ENCODE measurements around the gene SLC19A1.
A peak's percentile ranks its signal among the peaks of the same experiment; 100 is the strongest.

The SLC19A1 gene

DNA sequence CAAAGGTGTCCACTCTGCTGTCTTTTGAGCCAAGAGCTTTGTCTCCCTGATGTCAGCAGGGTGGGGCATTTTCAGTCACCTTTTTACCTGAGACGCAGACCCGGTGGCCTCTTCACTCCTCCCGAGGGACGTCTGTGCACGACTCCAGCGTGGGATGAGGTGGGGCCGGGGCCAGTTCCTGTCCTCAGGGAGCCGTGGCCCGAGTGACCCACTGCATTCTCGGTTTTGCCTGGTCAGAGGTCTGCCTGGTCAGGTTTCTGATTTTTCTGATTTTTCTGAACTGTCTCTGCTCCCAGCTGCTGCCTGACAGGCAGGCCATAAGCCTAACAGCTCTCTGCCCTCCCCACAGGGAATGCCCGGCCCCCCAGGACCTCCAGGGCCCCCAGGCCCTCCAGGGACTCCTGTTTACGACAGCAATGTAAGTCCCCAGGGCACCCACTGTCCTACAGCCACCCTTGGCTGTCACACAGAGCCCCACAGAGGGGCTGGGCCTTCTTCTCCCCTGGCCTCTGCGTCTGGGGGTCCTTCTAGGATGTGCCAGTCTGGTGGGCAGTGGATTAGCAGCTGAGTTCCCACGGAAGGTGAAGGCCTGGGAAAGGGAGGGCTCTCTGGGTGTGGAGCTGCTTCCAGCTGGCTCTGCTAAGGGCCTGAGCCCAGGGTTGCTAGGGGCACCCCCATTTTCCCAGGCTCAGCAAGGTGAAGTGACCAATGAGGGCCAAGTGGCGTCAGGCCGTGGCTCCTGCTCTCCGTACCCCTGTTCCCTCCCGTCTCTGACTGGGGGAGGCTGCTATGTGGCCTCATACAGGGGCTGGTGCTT is 45.9 kb downstream of the SLC19A1 start:
- no peaks in the 10 kb centered on the region for H3K36me3 Mint-ChIP-seq
- no peak overlapping the region for H3K27ac Mint-ChIP-seq
- H3K4me3 Mint-ChIP-seq: no peak overlapping the region
- H3K27me3 Mint-ChIP-seq: peaks cover 30% of the 10 kb centered on the region
- no peaks in the 10 kb centered on the region for H3K4me1 Mint-ChIP-seq
- peaks cover 4% of the 10 kb centered on the region for H3K9me3 Mint-ChIP-seq
- no peak for ATAC-seq

DNA sequence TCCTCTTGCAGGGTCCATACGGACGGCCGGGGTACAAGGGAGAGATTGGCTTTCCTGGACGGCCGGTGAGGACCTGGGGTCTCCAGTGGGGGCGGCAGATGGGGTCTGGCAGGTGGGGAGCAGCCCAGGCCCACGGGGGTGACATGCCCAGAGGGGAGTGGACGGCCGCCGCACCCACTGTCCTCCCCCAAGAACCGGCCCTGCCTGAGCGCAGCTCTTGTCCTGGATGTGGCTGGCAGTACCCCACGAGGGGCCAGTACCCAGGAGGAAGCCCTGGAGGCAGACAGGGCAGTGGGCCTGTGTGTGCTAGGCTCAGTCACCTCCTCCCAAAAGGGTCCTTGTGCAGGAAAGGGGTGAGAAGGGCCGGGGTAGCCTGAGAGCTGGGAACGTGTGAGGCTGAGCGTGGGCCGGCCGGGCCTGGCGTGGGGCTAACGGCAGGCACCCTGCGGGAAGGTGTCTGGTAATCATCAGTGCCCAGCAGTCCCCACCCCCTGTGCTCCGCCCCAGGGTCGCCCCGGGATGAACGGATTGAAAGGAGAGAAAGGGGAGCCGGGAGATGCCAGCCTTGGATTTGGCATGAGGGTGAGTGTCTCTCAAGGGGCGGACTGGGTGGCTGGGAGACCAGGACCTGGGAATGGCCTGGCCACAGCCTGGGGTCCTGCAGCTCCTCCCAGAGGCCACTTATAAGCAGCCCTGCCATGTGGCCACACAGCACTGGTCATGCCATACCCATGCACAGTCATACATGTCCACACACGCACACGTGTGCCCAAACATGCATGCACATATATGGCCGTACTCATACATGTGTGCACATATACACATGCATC is 47.2 kb downstream of the SLC19A1 start:
- Mint-ChIP-seq H3K27ac (no peak overlapping the region), H3K9me3 (peaks cover 3% of the 10 kb centered on the region), H3K4me3 (no peak overlapping the region), H3K27me3 (peaks cover 28% of the 10 kb centered on the region), H3K36me3 (no peaks in the 10 kb centered on the region), H3K4me1 (no peaks in the 10 kb centered on the region)
- no peak for ATAC-seq

DNA sequence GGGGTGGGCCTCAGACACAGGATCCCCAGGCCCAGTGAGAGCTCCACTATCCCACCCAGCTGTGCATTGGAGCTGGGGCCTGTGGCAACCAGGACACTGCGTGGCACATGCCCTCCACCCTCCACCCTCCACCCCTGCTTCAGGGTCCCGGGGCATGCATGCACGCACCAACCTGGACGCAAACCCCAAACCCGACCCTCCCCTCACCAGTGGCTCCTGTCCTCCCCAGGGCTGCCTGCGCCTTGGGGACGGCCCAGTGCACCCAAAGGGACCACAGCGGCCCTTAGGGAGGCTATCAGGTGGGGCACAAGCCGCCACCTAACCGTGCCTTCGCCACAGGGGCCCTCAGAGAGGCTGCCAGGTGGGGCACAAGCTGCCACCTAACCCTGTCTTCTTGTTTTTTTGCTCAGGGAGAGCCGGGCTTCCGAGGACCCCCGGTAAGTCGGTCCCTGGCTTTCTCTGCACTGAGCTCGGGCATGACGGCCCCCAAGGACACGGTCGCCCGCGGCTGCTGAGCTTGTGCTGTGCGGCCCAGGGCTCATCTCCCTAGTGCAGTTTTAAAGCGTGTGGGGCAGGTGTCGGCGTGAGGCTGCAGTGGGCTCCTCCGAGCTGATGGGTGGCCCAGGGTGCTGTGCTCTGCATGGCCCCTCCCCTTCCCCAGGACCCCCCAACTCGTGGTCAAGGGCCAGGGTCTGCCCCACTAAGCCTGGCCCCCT is 47.9 kb downstream of the SLC19A1 start:
- ATAC-seq: no peak
- no peak overlapping the region for H3K27ac Mint-ChIP-seq
- peaks cover 20% of the 10 kb centered on the region for H3K27me3 Mint-ChIP-seq
- no peaks in the 10 kb centered on the region for H3K36me3 Mint-ChIP-seq
- H3K4me1 Mint-ChIP-seq: no peaks in the 10 kb centered on the region
- H3K4me3 Mint-ChIP-seq: no peak overlapping the region
- no peaks in the 10 kb centered on the region for H3K9me3 Mint-ChIP-seq

DNA sequence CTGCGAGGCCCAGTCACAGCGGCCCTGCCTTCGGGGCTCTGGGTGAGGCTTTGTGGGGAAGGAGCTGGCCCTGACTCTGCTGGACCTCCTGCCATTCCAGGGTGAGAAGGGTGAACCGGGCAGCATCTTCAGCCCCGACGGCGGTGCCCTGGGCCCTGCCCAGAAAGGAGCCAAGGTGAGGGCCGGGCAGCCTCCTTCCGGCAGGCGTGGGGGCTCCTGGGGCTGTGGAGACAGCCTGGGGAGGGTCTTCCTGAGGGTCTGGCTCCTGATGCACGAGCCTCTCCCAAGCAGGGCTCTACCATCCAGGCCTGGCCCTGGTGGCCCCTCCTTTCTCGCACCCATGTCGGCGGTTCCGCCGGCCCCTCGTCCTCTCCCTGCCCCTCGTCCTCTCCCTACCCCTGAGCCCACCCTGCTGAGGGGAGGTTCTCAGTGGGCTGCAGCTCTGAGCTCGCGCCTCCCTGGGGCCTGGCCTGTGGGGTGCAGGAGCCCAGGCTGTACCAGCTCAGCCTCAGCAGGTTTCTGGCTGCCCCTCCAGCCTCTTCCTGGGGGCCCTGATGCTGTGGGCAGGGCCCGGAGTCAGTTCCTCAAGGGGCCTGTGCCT is 48.7 kb downstream of the SLC19A1 start:
- Mint-ChIP-seq H3K27ac (no peak overlapping the region), H3K36me3 (no peaks in the 10 kb centered on the region), H3K4me1 (no peaks in the 10 kb centered on the region), H3K9me3 (no peaks in the 10 kb centered on the region), H3K4me3 (no peak overlapping the region), H3K27me3 (peaks cover 13% of the 10 kb centered on the region)
- ATAC-seq: no peak

DNA sequence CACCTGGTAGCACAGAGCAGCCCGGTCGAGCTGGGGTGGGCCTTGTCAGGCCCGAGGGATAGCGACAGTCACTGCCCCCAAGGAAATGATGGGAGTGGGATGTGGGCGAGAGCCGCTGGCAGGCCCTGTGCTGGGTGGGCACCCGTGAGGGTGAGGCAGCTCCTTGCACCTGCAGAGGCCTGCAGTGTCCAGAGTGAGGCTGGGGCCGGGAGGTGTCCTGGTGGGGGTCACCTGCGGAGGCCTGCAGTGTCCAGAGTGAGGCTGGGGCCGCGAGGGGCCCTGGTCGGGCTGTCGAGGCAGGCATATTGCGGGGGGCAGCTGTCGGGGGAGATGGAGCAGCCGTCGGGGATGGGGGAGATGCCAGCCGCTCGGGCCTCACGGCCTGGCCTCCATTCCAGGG is 49.5 kb downstream of the SLC19A1 start:
- Mint-ChIP-seq H3K27me3 (peaks cover 13% of the 10 kb centered on the region), H3K4me3 (no peak overlapping the region)

DNA sequence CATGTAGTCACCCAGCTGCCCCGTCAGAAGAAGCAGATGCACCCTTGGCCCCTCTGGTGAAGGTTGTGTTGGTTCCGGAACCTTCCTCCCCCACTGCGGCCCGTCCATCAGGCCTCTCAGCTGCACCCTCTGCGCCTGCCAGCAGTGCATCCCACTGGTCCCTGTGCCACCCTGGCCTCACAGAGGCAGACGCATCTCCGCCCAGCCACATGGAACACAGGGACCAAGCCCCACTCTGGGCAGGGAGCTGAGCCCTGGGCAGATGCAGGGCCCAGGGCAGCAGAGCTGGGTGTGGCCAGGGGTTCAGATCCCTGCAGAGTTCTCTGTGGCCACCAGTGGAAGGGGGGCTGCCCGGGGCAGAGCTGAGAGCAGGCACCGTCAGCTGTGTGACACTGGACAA is 50.6 kb downstream of the SLC19A1 start:
- ATAC-seq: no peak

More for the DNA sequence above, 49.5 kb downstream of the SLC19A1 start:
- no peak for ATAC-seq
- Mint-ChIP-seq H3K9me3 (no peaks in the 10 kb centered on the region), H3K27ac (no peak overlapping the region), H3K4me1 (no peaks in the 10 kb centered on the region), H3K36me3 (no peaks in the 10 kb centered on the region)

DNA sequence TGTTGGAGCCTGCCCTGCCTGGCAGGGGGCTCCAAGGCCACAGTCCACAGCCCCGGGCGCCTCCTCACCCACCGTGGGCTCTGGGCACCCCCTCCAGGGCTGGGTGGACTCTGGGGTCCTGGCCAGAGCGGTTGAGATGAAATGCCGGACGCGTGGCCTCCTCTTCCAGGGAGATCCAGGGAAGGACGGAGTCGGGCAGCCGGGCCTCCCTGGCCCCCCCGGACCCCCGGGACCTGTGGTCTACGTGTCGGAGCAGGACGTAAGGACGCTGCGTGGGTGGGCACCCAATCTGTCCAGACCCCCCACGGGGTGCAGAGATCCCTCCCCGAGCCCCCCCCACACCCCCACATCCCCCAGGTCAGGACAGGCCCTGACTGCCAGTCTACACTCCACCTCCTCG is 51.2 kb downstream of the SLC19A1 start:
- no peaks in the 10 kb centered on the region for H3K9me3 Mint-ChIP-seq
- no peak for ATAC-seq
- H3K27ac Mint-ChIP-seq: no peak overlapping the region
- H3K4me3 Mint-ChIP-seq: no peak overlapping the region
- H3K36me3 Mint-ChIP-seq: no peaks in the 10 kb centered on the region
- no peaks in the 10 kb centered on the region for H3K4me1 Mint-ChIP-seq
- peaks cover 13% of the 10 kb centered on the region for H3K27me3 Mint-ChIP-seq

More for the DNA sequence above, 50.6 kb downstream of the SLC19A1 start:
- H3K4me3 Mint-ChIP-seq: no peak overlapping the region
- no peak overlapping the region for H3K27ac Mint-ChIP-seq
- no peaks in the 10 kb centered on the region for H3K4me1 Mint-ChIP-seq
- H3K36me3 Mint-ChIP-seq: no peaks in the 10 kb centered on the region
- peaks cover 13% of the 10 kb centered on the region for H3K27me3 Mint-ChIP-seq
- H3K9me3 Mint-ChIP-seq: no peaks in the 10 kb centered on the region

DNA sequence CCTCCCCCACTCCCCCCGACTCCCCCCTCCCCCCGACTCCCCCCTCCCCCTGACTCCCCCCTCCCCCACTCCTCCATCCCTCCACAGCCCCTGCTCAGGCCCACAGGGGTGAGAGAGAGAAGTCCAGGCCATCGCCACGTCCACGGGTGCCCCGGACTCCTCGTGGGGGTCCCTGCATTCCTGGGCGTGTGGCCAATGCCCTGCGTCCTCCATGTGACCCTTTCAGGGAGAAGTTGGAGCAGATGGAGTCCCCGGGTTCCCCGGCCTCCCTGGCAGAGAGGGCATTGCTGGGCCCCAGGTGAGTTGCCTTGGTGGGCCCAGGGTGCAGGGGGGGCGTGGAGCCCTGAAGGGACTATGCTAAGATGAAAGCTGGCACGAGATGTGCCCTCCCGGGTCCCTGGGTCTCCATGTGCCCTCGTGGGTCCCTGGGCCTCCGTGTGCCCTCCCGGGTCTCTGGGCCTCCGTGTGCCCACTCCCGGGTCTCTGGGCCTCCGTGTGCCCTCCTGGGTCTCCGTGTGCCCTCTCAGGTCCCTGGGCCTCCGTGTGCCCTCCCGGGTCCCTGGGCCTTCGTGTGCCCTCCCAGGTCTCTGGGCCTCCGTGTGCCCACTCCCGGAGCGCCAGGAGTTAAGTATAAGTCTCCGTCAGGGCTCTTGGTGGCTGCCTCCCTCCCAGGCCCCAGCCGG is 52.0 kb downstream of the SLC19A1 start:
- ATAC-seq: no peak
- Mint-ChIP-seq H3K36me3 (no peaks in the 10 kb centered on the region), H3K9me3 (no peaks in the 10 kb centered on the region), H3K4me1 (no peaks in the 10 kb centered on the region), H3K4me3 (no peak overlapping the region), H3K27ac (no peak overlapping the region), H3K27me3 (peaks cover 13% of the 10 kb centered on the region)

DNA sequence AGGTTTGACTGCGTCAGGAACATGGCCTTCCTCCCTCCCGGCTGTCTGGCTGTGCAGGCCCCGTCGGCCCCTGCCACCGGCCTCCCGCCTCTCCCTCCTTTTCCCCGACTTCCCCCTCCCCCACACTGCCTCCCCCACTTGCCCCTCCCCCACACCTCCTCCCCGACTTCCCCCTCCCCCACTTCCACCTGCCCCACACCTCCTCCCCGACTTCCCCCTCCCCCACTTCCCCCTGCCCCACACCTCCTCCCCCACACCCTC is 52.6 kb downstream of the SLC19A1 start:
- Mint-ChIP-seq H3K27ac (no peak overlapping the region), H3K4me1 (no peaks in the 10 kb centered on the region)

DNA sequence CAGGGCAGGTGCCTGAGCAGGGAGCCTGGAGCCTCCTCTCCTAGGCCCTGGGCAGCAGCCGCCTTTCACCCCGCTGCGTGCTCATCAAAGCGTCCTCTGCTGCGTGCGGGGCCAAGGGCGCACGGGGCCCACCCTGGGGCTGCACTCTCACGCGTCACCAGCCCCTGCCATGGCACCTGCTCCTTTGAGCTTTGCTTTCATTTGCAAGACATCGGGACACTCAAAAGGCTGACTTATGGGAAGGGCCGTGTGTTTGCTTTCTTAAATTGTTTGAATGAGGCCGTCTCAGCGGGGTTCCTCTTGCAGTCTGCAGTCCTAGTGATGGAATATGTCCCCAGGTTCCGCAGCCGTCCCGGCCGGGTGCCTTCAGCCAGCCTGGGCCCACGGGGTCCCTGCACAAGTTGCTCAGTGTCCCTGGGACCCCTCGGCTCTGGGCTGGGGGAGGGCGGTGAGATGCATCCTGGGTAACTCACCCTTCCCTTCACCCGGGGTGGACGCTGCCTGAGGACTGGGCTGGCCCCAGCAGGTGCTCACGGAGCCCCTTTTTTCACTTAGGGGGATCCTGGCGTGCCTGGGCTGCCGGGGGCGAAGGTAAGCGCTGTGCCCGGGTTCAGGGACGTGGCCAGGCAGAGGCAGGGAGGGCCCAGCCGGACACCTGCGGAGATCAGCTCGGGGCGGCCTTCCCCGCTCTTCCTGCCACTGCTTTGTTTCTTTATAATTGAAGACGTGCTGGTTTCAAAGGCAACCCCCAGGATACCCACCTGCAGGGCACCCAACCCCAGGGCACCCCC is 53.1 kb downstream of the SLC19A1 start:
- H3K36me3 Mint-ChIP-seq: no peaks in the 10 kb centered on the region
- H3K4me3 Mint-ChIP-seq: no peak overlapping the region
- H3K27ac Mint-ChIP-seq: no peak overlapping the region
- H3K27me3 Mint-ChIP-seq: peaks cover 13% of the 10 kb centered on the region
- H3K4me1 Mint-ChIP-seq: peaks cover 3% of the 10 kb centered on the region
- ATAC-seq: no peak
- H3K9me3 Mint-ChIP-seq: peaks cover 5% of the 10 kb centered on the region

More for the DNA sequence above, 52.6 kb downstream of the SLC19A1 start:
- no peak for ATAC-seq
- Mint-ChIP-seq H3K9me3 (no peaks in the 10 kb centered on the region), H3K4me3 (no peak overlapping the region), H3K27me3 (peaks cover 13% of the 10 kb centered on the region), H3K36me3 (no peaks in the 10 kb centered on the region)

DNA sequence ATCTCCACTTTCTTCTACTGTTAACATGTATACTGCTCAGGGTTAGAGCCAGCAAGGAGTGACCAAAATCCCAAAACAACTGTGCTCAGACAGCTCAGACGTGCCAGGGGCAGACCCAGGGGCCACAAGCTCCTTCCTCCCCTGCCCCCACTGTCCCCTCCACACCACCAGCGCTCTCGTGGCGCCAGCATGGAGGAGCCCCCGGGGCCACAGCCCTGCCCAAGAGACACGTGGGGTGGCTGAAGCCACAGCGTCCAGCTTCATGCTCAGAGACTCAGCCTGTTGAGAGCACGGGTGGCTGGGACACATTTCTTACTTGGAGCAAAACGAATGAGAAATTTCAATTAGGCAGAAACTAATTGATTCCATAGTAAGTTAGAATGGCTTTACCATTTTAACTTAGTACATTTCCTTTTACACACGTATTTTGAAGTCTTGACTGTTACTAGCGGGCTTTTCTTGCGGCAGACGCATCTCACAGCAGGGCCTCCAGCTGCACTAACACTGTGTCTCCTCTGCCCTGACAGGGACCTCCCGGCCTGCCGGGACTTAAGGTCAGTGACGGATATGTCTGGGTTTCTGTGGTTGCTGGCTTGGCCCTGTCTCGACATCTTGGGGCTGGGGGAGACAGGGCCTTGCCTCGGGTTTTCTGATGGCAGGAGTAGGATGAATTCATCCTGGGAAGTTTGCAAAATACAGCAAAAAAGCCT is 54.2 kb downstream of the SLC19A1 start:
- peaks cover 7% of the 10 kb centered on the region for H3K9me3 Mint-ChIP-seq
- peak overlapping the region; percentile 22 for H3K27ac Mint-ChIP-seq
- ATAC-seq: no peak

DNA sequence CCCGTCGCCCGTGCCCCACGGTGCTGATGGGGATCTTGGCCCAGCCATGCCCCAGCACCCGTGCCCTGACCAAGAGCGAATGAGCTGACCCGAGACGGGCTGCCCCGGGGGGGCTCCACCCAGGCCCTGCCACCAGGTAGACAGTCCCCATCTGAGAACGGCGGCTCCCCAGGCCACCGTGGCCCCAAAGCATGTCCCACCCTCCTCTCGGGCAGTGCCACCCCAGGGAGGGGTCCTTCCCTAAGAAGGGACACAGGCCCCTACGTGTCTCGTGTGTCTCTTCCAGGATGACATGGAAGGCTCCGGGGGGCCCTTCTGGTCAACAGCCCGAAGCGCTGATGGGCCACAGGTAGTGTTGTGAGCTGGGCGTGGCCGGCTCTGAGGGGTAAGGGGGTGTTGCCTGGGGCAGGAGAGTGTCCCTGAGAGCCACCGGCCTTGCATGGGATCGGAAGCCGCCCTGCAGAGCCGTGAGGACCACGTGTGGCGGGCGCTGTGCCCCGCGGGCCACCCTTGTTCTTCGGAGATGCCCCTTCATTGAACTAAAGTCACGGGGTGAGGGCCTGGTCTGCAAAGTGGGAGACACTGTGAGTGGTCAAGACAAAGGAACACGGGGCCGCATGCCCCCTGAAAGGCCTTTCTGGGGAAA is 55.0 kb downstream of the SLC19A1 start:
- peaks cover 7% of the 10 kb centered on the region for H3K9me3 Mint-ChIP-seq
- peaks cover 19% of the 10 kb centered on the region for H3K4me1 Mint-ChIP-seq
- no peak overlapping the region for H3K4me3 Mint-ChIP-seq
- ATAC-seq: no peak
- H3K36me3 Mint-ChIP-seq: no peaks in the 10 kb centered on the region
- no peak overlapping the region for H3K27ac Mint-ChIP-seq
- peaks cover 8% of the 10 kb centered on the region for H3K27me3 Mint-ChIP-seq

More for the DNA sequence above, 54.2 kb downstream of the SLC19A1 start:
- Mint-ChIP-seq H3K4me1 (peaks cover 13% of the 10 kb centered on the region), H3K4me3 (no peak overlapping the region), H3K27me3 (peaks cover 13% of the 10 kb centered on the region), H3K36me3 (no peaks in the 10 kb centered on the region)

DNA sequence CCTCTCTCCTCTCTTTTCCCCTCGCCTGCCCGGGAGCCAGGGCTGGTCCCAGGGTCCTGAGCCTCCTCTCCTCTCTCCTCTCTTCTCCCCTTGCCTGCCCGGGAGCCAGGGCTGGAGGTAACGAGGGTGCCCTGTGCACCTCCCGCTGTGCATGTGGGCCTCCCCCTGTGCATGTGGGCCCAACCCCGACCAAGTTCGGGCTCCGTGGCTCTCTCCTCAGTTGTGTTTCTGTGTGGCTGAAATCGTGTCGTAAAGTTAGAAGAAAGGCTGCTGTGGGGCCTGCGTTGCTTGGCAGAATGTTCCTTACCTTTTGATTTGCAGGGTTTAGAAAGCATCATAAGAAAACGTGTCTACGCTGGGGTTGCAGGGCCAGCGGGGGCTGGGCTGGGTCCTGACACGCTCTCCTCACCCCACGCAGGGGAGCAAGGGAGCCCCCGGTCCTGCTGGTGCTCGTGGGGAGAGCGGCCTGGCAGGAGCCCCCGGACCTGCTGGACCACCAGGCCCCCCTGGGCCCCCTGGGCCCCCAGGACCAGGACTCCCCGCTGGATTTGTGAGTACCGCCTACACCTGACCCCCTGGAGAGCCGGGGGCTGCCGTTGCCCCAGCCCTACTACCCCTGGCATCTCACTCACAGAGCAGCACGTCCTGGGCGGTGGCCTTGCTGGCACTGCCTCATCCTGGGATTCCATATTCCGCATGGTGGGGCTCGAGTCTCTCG is 55.6 kb downstream of the SLC19A1 start:
- Mint-ChIP-seq H3K36me3 (no peaks in the 10 kb centered on the region), H3K27me3 (peaks cover 1% of the 10 kb centered on the region), H3K4me3 (no peak overlapping the region)

More for the DNA sequence above, 55.6 kb downstream of the SLC19A1 start:
- peak overlapping the region; percentile 34 for H3K27ac Mint-ChIP-seq
- peaks cover 19% of the 10 kb centered on the region for H3K4me1 Mint-ChIP-seq
- ATAC-seq: no peak
- peaks cover 7% of the 10 kb centered on the region for H3K9me3 Mint-ChIP-seq

All from stimulated activated memory B cell treated with anti-CD40 and anti-IgM and Interleukin-4, amounts not matched to agents 10 μg/mL and 1 μg/mL and 100 μg/mL, for 72 hours (primary cell).